Astrocyte (in vitro differentiated cells and primary cell): ENCODE measurements around the gene ENTPD2. TPM values are rescaled to one million over a fixed set of nuclear protein-coding genes. Genes with fewer than 3 reads are reported as not detected.
A peak's percentile ranks its signal among the peaks of the same experiment; 100 is the strongest.

Experiments
- DNase-seq: peaks from one replicate; pipeline ENCODE4 v3.0.0-alpha.2; 2010; ENCODE audit warnings: low read depth
- FAIRE-seq: peaks from 2 replicates; lab custom pipeline; 2011; peaks lifted over from hg19 to GRCh38; lab: Jason Lieb, UNC
- H2AFZ ChIP-seq: 2 replicates; pipeline ENCODE4 v1.6.0; 2012; ENCODE audit warnings: low read depth, low read length, inconsistent platforms
- H3K27ac ChIP-seq: 2 replicates; pipeline ENCODE4 v1.5.1; 2011; ENCODE audit warnings: low read depth, low read length, inconsistent platforms
- H3K27me3 ChIP-seq: 2 replicates; pipeline ENCODE4 v1.6.0; 2011; ENCODE audit warnings: low read length, inconsistent platforms; ENCODE audit not compliant: insufficient read depth
- H3K36me3 ChIP-seq: 2 replicates; pipeline ENCODE4 v1.5.1; 2011; ENCODE audit warnings: low read length, inconsistent platforms; ENCODE audit not compliant: insufficient read depth
- H3K4me1 ChIP-seq: 2 replicates; pipeline ENCODE4 v1.5.1; 2011; ENCODE audit warnings: low read length, inconsistent platforms; ENCODE audit not compliant: insufficient read depth
- H3K4me2 ChIP-seq: 2 replicates; pipeline ENCODE4 v1.6.0; 2012; ENCODE audit warnings: low read length, inconsistent platforms
- H3K4me3 ChIP-seq: 2 replicates; pipeline ENCODE4 v1.5.1; 2011; ENCODE audit warnings: low read depth, mild to moderate bottlenecking, low read length, inconsistent platforms; ENCODE audit not compliant: insufficient read depth
- H3K79me2 ChIP-seq: 2 replicates; pipeline ENCODE4 v1.6.0; 2012; ENCODE audit warnings: mild to moderate bottlenecking, low read length, inconsistent platforms; ENCODE audit not compliant: insufficient read depth
- H3K9ac ChIP-seq: 2 replicates; pipeline ENCODE4 v1.6.0; 2012; ENCODE audit warnings: mild to moderate bottlenecking, low read length, inconsistent platforms
- H3K9me3 ChIP-seq: 2 replicates; pipeline ENCODE4 v1.5.1; 2012; ENCODE audit warnings: low read depth, mild to moderate bottlenecking, low read length, inconsistent platforms; ENCODE audit not compliant: insufficient read depth
- H4K20me1 ChIP-seq: 2 replicates; pipeline ENCODE4 v1.6.0; 2012; ENCODE audit warnings: low read length, inconsistent platforms; ENCODE audit not compliant: insufficient read depth
- H3K27ac Mint-ChIP-seq: one replicate; pipeline ENCODE4 v1.8.0; 2021; ENCODE audit warnings: mild to moderate bottlenecking, mixed read lengths; ENCODE audit not compliant: unreplicated experiment
- H3K27me3 Mint-ChIP-seq: one replicate; pipeline ENCODE4 v1.8.0; 2021; ENCODE audit warnings: low read depth, mixed read lengths; ENCODE audit not compliant: unreplicated experiment
- H3K36me3 Mint-ChIP-seq: one replicate; pipeline ENCODE4 v1.8.0; 2021; ENCODE audit warnings: low read depth, mixed read lengths; ENCODE audit not compliant: unreplicated experiment
- H3K4me1 Mint-ChIP-seq: one replicate; pipeline ENCODE4 v1.8.0; 2021; ENCODE audit warnings: low read depth, mixed read lengths; ENCODE audit not compliant: unreplicated experiment
- H3K4me3 Mint-ChIP-seq: one replicate; pipeline ENCODE4 v1.8.0; 2021; ENCODE audit warnings: mild to moderate bottlenecking, moderate library complexity, mixed read lengths; ENCODE audit not compliant: unreplicated experiment
- H3K9me3 Mint-ChIP-seq: one replicate; pipeline ENCODE4 v1.8.0; 2021; ENCODE audit warnings: mild to moderate bottlenecking, mixed read lengths; ENCODE audit not compliant: unreplicated experiment
- CTCF ChIP-seq: IDR thresholded peaks from 2 replicates; pipeline ENCODE4 v1.5.1; 2011; ENCODE audit warnings: low read depth, mild to moderate bottlenecking, inconsistent platforms, low read length, moderate library complexity; ENCODE audit not compliant: insufficient read depth
- EZH2 ChIP-seq: IDR thresholded peaks from 2 replicates; pipeline ENCODE4 v1.6.1; 2012; ENCODE audit warnings: mild to moderate bottlenecking, low read length, inconsistent platforms; ENCODE audit not compliant: insufficient read depth
- total RNA-seq: library from RNA; stranded (reverse); gene quantifications from 2 replicates; pipeline ENCODE4 v1.2.1, GENCODE V29; 2021

Gene ENTPD2
- total RNA-seq, 1 donor from 2014 or later = 0.14 TPM

- no peak within 1 kb of the TSS for H3K27ac ChIP-seq
These were observed 7.6 kb downstream of the ENTPD2 start, which contains the start of gene NPDC1 for GRCh38 chr9:137046088-137046787. Gene NPDC1 (minus strand): TSS chr9:137046177. CDS start chr9:137045989, 188 bp downstream.

DNA sequence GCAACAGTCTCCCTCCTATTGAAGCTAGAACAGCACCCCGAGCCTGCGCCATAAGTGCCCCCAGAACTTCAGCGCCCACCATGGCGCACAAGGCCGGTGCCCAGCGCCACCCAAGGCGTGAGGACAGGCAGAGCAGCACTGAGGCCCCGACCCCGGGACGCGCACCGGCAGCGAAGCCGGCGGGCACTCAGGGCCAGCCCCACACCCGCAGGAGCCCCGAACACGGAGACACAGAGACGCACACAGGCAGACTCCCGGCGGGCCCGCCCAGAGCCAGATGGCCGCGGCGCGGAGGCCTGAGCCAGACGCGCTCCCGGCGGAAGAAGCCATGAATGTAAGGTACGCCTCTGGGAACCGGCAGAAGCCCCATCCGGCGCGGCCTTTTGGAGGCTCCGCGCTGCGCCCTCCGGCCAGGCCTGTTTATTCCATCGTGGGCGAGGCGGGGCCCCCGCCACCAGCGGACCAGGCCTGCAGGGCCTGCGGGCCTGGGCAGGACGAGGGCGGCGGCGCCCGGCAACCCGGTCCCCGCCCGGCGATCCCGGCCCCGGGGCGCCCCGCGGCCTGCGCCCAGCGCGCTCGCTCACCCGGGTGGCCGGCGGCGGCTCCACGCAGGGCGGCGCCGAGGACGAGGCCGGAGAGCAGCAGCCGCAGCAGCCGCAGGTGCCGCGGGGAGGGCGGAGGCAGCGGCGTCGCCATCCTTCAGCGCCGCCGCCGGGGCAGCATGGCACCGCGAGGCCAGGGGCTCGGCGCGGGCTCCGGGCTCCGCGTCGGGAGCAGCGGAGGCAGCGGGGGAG lies 8.4 kb downstream of the ENTPD2 start:
- Histone ChIP-seq H3K27me3 (peaks cover 11% of the 10 kb centered on the region), H4K20me1 (peaks cover 32% of the 10 kb centered on the region), H3K9me3 (no peaks in the 10 kb centered on the region), H2AFZ (peak overlapping the region; percentile 79), H3K9ac (peak overlapping the region; percentile 48), H3K4me2 (peak overlapping the region; percentile 98), H3K79me2 (peaks cover 22% of the 10 kb centered on the region), H3K36me3 (no peaks in the 10 kb centered on the region), H3K4me3 (peak overlapping the region; percentile 65), H3K27ac (no peak overlapping the region), H3K4me1 (peaks cover 16% of the 10 kb centered on the region)
- peaks cover 2% of the 10 kb centered on the region for H3K4me1 Mint-ChIP-seq
- H3K27ac Mint-ChIP-seq = no peak overlapping the region
- H3K36me3 Mint-ChIP-seq = no peaks in the 10 kb centered on the region
- peak overlapping the region; percentile 79 for H3K4me3 Mint-ChIP-seq
- peaks cover 23% of the 10 kb centered on the region for H3K27me3 Mint-ChIP-seq
- no peaks in the 10 kb centered on the region for H3K9me3 Mint-ChIP-seq
- DNase-seq (peak; percentile 34), FAIRE-seq (no peak)
- TF ChIP-seq EZH2 = no peak
- TF ChIP-seq CTCF = no peak

More at GRCh38 chr9:137046088-137046787, 7.6 kb downstream of the ENTPD2 start, which contains the start of gene NPDC1:
- Histone ChIP-seq H3K4me2 (peak within 1 kb of the TSS; percentile 98), H4K20me1 (peaks cover 32% of the 10 kb centered on the region), H2AFZ (peak within 1 kb of the TSS; percentile 79), H3K79me2 (peaks cover 22% of the 10 kb centered on the region), H3K4me3 (peak within 1 kb of the TSS; percentile 65), H3K9ac (peak within 1 kb of the TSS; percentile 48), H3K9me3 (no peaks in the 10 kb centered on the region), H3K36me3 (no peaks in the 10 kb centered on the region), H3K27me3 (peaks cover 11% of the 10 kb centered on the region), H3K4me1 (peaks cover 16% of the 10 kb centered on the region)
- Mint-ChIP-seq H3K9me3 (no peaks in the 10 kb centered on the region), H3K36me3 (no peaks in the 10 kb centered on the region), H3K4me3 (peak within 1 kb of the TSS; percentile 79), H3K27ac (no peak within 1 kb of the TSS), H3K4me1 (peaks cover 2% of the 10 kb centered on the region), H3K27me3 (peaks cover 26% of the 10 kb centered on the region)
- no peak for FAIRE-seq
- peak; percentile 41 for DNase-seq
- no peak for TF ChIP-seq EZH2
- TF ChIP-seq CTCF = peak; percentile 65
